WTC11 (cell line): Measurements from ENCODE around the gene GLTPD2.

ENCODE experiments used
- CTCF ChIP-seq: fragments of 200-600 bp; IDR thresholded peaks from 2 replicates; pipeline ENCODE4 v1.8.0; 2022; ENCODE audit warnings: antibody characterized with exemption
- ELF4 ChIP-seq: sonication (generic); formaldehyde crosslinking; IDR thresholded peaks from 2 replicates; pipeline ENCODE4 v1.8.1; 2022; ENCODE audit warnings: low read depth, mild to moderate bottlenecking, moderate library complexity, missing genetic modification reagents
- FOXJ3 ChIP-seq: sonication (generic); formaldehyde crosslinking; IDR thresholded peaks from 2 replicates; pipeline ENCODE4 v1.9.0; 2021; ENCODE audit warnings: missing genetic modification reagents, mild to moderate bottlenecking, borderline replicate concordance
- IRF2 ChIP-seq: sonication (generic); formaldehyde crosslinking; IDR thresholded peaks from 2 replicates; pipeline ENCODE4 v1.8.0; 2022; ENCODE audit warnings: low read depth, missing genetic modification reagents, borderline replicate concordance
- ZNF416 ChIP-seq: fragments of 250-450 bp; sonication (Bioruptor Pico); IDR thresholded peaks from 2 replicates; pipeline ENCODE4 v1.9.0; 2021; ENCODE audit warnings: mild to moderate bottlenecking, inconsistent platforms

GRCh38 chr17:4782652-4783051, 6.1 kb upstream of the GLTPD2 start:
- TF ChIP-seq CTCF (no peak), ZNF416 (CRISPR knock-in tag) (no peak), IRF2 (CRISPR knock-in tag) (no peak), FOXJ3 (no peak), ELF4 (CRISPR knock-in tag) (no peak)
